HepG2 (cell line): ENCODE measurements around the gene STH. TPM values are rescaled to one million over a fixed set of nuclear protein-coding genes. Genes with fewer than 3 reads are reported as not detected.

ENCODE experiments used
- ATAC-seq: fragments of 200-7000 bp; cut with Tn5 transposase; 3 replicates; pipeline ENCODE4 v1.9.1; 2020; ENCODE audit warnings: mild to moderate bottlenecking, moderate library complexity
- BruUV-seq: library from RNA; stranded (reverse); fragments of 400-500 nt; replicated peaks from 2 replicates; lab custom pipeline; 2021; lab: Mats Ljungman, UMichigan
- CTCF ChIA-PET: fragments of 300-600 bp; formaldehyde crosslinking; extraction: SDS; loops from one replicate; lab custom pipeline; 2021; ENCODE audit warnings: low total read pairs, inconsistent platforms, low intra/inter-chr PET ratio; lab: Yijun Ruan, JAX
- POLR2A ChIA-PET: fragments of 350-600 bp; sonication (Branson Sonifier 250); formaldehyde crosslinking; loops from one replicate; lab custom pipeline; 2020; ENCODE audit warnings: antibody characterized with exemption, inconsistent platforms; lab: Yijun Ruan, JAX
- DNase-seq: peaks from one replicate; pipeline ENCODE4 v3.0.0-alpha.2; 2015; ENCODE audit warnings: low spot score
- FAIRE-seq: peaks from 3 replicates; lab custom pipeline; 2011; peaks lifted over from hg19 to GRCh38; lab: Jason Lieb, UNC
- H2AFZ ChIP-seq: one replicate; pipeline ENCODE4 v1.6.1; 2011; ENCODE audit warnings: low read length, inconsistent platforms
- H3K27ac ChIP-seq: fragments of 300-600 bp; 3 replicates; pipeline ENCODE4 v1.8.0; 2011; ENCODE audit warnings: mixed run types, mild to moderate bottlenecking, mixed read lengths, low read length, inconsistent platforms; ENCODE audit not compliant: insufficient read depth; ENCODE audit errors: extremely low read length
- H3K27me3 ChIP-seq, 2 experiments: fragments of 200-600 bp in 1 of 2; 2 replicates in 1 of 2; 3 replicates in 1 of 2; pipeline versions ENCODE4 v1.6.0 to v1.8.0; 2011; ENCODE audit warnings: low read length in 2 of 2, mild to moderate bottlenecking in 2 of 2, moderate library complexity in 2 of 2, inconsistent platforms in 1 of 2; ENCODE audit not compliant: insufficient read depth in 2 of 2, control insufficient read depth in 1 of 2
- H3K36me3 ChIP-seq, 2 experiments: fragments of 200-600 bp in 1 of 2; replicated peaks in 1 of 2; 2 replicates in 1 of 2; 3 replicates in 1 of 2; pipeline versions ENCODE4 v1.5.1 to v1.8.0; 2011; ENCODE audit warnings: low read length in 2 of 2, inconsistent platforms in 1 of 2; ENCODE audit not compliant: insufficient read depth in 2 of 2, control insufficient read depth in 1 of 2
- H3K4me1 ChIP-seq: 2 replicates; pipeline ENCODE4 v1.5.1; 2012; ENCODE audit warnings: low read length, inconsistent platforms; ENCODE audit not compliant: insufficient read depth
- H3K4me2 ChIP-seq: 2 replicates; pipeline ENCODE4 v1.6.0; 2011; ENCODE audit warnings: low read depth, low read length, inconsistent platforms
- H3K4me3 ChIP-seq, 3 experiments: fragments of 200-600 bp in 1 of 3; sonication (generic), shearing (Covaris generic) in 1 of 3; replicated peaks in 1 of 3; 2 replicates each; pipeline ENCODE4 v1.5.1; 2011 to 2016; ENCODE audit warnings: low read length in 3 of 3, inconsistent platforms in 2 of 3, low read depth in 2 of 3, mild to moderate bottlenecking in 2 of 3, control low read depth in 1 of 3, mixed read lengths in 1 of 3; ENCODE audit not compliant: insufficient read depth in 1 of 3
- H3K79me2 ChIP-seq: one replicate; pipeline ENCODE4 v1.6.1; 2011; ENCODE audit warnings: low read length, inconsistent platforms; ENCODE audit not compliant: insufficient read depth
- H3K9ac ChIP-seq: 2 replicates; pipeline ENCODE4 v1.6.0; 2011; ENCODE audit warnings: mild to moderate bottlenecking, low read depth, low read length, inconsistent platforms; ENCODE audit not compliant: insufficient read depth
- H3K9me3 ChIP-seq: 2 replicates; pipeline ENCODE4 v1.5.1; 2012; ENCODE audit warnings: mild to moderate bottlenecking, low read length
- H4K20me1 ChIP-seq: 2 replicates; pipeline ENCODE4 v1.6.0; 2011; ENCODE audit warnings: inconsistent platforms, mild to moderate bottlenecking, low read length, moderate library complexity; ENCODE audit not compliant: insufficient read depth
- ATM ChIP-seq: fragments of 450-650 bp; IDR thresholded peaks from 2 replicates; pipeline ENCODE4 v1.7.1; 2017; ENCODE audit warnings: mild to moderate bottlenecking, borderline replicate concordance
- ATRX ChIP-seq: sonication (generic); formaldehyde crosslinking; IDR thresholded peaks from 2 replicates; pipeline ENCODE4 v1.4.0; 2020; ENCODE audit warnings: missing genetic modification reagents, borderline replicate concordance
- CHD2 ChIP-seq: IDR thresholded peaks from 2 replicates; pipeline ENCODE4 v1.6.1; 2011; ENCODE audit warnings: low read depth, low read length, improper control_type of control experiment
- CREBL2 ChIP-seq: sonication (generic); formaldehyde crosslinking; IDR thresholded peaks from 2 replicates; pipeline ENCODE4 v1.8.1; 2023; ENCODE audit warnings: missing genetic modification reagents, mild to moderate bottlenecking, borderline replicate concordance
- GATAD2A ChIP-seq: IDR thresholded peaks from 2 replicates; pipeline ENCODE4 v1.6.1; 2016
- IRF2 ChIP-seq: IDR thresholded peaks from 2 replicates; pipeline ENCODE4 v1.6.1; 2018; ENCODE audit warnings: missing genetic modification reagents, missing compliant biosample characterization
- KDM6A ChIP-seq: IDR thresholded peaks from 2 replicates; pipeline ENCODE4 v1.6.1; 2016; ENCODE audit warnings: low read depth
- RARA ChIP-seq: IDR thresholded peaks from 2 replicates; pipeline ENCODE4 v1.6.1; 2016; ENCODE audit warnings: missing genetic modification reagents, missing compliant biosample characterization
- STAG1 ChIP-seq: sonication (generic); formaldehyde crosslinking; IDR thresholded peaks from 2 replicates; pipeline ENCODE4 v1.4.0; 2020; ENCODE audit warnings: missing genetic modification reagents
- ZMYM3 ChIP-seq: sonication (generic); formaldehyde crosslinking; IDR thresholded peaks from 2 replicates; pipeline ENCODE4 v1.5.1; 2020; ENCODE audit warnings: mild to moderate bottlenecking, missing genetic modification reagents
- ZNF17 ChIP-seq: sonication (generic); formaldehyde crosslinking; IDR thresholded peaks from 2 replicates; pipeline ENCODE4 v1.5.0; 2020; ENCODE audit warnings: mild to moderate bottlenecking, missing genetic modification reagents
- ZNF414 ChIP-seq: sonication (generic); formaldehyde crosslinking; IDR thresholded peaks from 2 replicates; pipeline ENCODE4 v1.5.0; 2020; ENCODE audit warnings: missing genetic modification reagents
- ZNF496 ChIP-seq: sonication (generic); formaldehyde crosslinking; IDR thresholded peaks from 2 replicates; pipeline ENCODE4 v1.8.1; 2023; ENCODE audit warnings: mild to moderate bottlenecking, moderate library complexity, missing genetic modification reagents; ENCODE audit not compliant: insufficient replicate concordance
- WGBS: methylation state at CpG from one replicate; pipeline ENCODE4 v1.1.6; 2017; ENCODE audit warnings: low lambda C conversion rate; 5-methylcytosine and 5-hydroxymethylcytosine counted together
- in situ Hi-C: cut with HindIII; loops from 2 replicates; pipeline ENCODE4 v1.10.0; 2017; ENCODE audit warnings: low pct_unique_long_range_greater_than_20kb; ENCODE audit not compliant: extremely low pct_ligation_motif_present
- intact Hi-C: fragments of 100-400 bp; cut with micrococcal nuclease; formaldehyde crosslinking; loops from one replicate; pipeline ENCODE4 v1.10.0; 2022; ENCODE audit not compliant: unreplicated experiment
- polyA plus RNA-seq, 8 experiments: library from polyadenylated mRNA; depleted of rRNA in 3 of 8; stranded (reverse) in 7 of 8; unstranded in 1 of 8; fragments of >200 nt; fragmentation: Illumina TruSeq in 4 of 8; extraction: Trizol in 4 of 8; gene quantifications; 2 replicates each; pipeline versions ENCODE4 v1.2.1 to v1.2.3, GENCODE V29; 2011 to 2016; ENCODE audit warnings: low read depth in 4 of 8, missing spikeins in 1 of 8, mixed read lengths in 1 of 8; ENCODE audit not compliant: insufficient read depth in 1 of 8
- total RNA-seq, 5 experiments: library from RNA; depleted of rRNA; stranded (reverse); fragments of >200 nt; fragmentation: Illumina TruSeq; extraction: Trizol; gene quantifications; 2 replicates each; pipeline ENCODE4 v1.2.3, GENCODE V29; 2016; ENCODE audit warnings: low read depth in 1 of 5

Gene STH
- total and polyA plus RNA-seq, 2 of the 13 experiments (the other 11 are each of a cell fraction or from before 2014, with no cell fraction given), result not detected

- TF ChIP-seq ZNF414 (CRISPR knock-in tag), result no peak
- no peak for TF ChIP-seq GATAD2A (CRISPR knock-in tag)
- no peak for TF ChIP-seq KDM6A (CRISPR knock-in tag)
- TF ChIP-seq ZMYM3 (CRISPR knock-in tag), result no peak
- TF ChIP-seq, all 625 proteins: peak for 0
These were observed 25.8 kb upstream of the STH start (continued) for GRCh38 chr17:45973099-45973780.

- H3K9me3 ChIP-seq, result no peaks in the 10 kb centered on the region
- TF ChIP-seq RARA (CRISPR knock-in tag) (no peak), ZNF496 (CRISPR knock-in tag) (no peak), CREBL2 (CRISPR knock-in tag) (no peak), ZNF17 (no peak), IRF2 (CRISPR knock-in tag) (no peak), CHD2 (no peak), ATM (no peak), ATRX (CRISPR knock-in tag) (no peak), STAG1 (CRISPR knock-in tag) (no peak)
- no peaks in the 10 kb centered on the region; the same call in 1 of the 2 replicates for H4K20me1 ChIP-seq
- no peak for DNase-seq
- H3K4me2 ChIP-seq, result no peak overlapping the region
- no peaks in the 10 kb centered on the region; a peak in 1 of 5 replicates for H3K27me3 ChIP-seq
- H3K36me3 ChIP-seq, result no peaks in the 10 kb centered on the region
- no peak for FAIRE-seq
- 53% methylated on average over 12 of the region's 17 CpGs for WGBS
- no TSS peak for BruUV-seq
- intact Hi-C loops, result no loop called here
- ATAC-seq, result no peak; the same call in 2 of the 3 replicates
- in situ Hi-C loops, result no loop called here
- no peaks in the 10 kb centered on the region for H3K4me1 ChIP-seq
- no peak overlapping the region for H3K9ac ChIP-seq
- H3K27ac ChIP-seq, result no peak overlapping the region
- POLR2A ChIA-PET, result interaction anchor here (1.0 kb wide), 1 partner anchor 127 kb away, joined by 3 read pairs; no protein-coding TSS in a partner anchor
- CTCF ChIA-PET, result no interaction called here
- no peak overlapping the region for H2AFZ ChIP-seq
- H3K4me3 ChIP-seq, result no peak overlapping the region
- no peaks in the 10 kb centered on the region for H3K79me2 ChIP-seq
These were observed 24.8 kb upstream of the STH start for GRCh38 chr17:45973946-45974859.
